DMS114 treated with DMSO at 0.1 percent for 48 hours (cell line): ENCODE results near the gene ZNF396.

Source experiments
- DNase-seq: peaks from one replicate; lab custom pipeline; 2025; ENCODE audit not compliant: unreplicated experiment; lab: John Stamatoyannopoulos, UW

The ZNF396 gene

DNA sequence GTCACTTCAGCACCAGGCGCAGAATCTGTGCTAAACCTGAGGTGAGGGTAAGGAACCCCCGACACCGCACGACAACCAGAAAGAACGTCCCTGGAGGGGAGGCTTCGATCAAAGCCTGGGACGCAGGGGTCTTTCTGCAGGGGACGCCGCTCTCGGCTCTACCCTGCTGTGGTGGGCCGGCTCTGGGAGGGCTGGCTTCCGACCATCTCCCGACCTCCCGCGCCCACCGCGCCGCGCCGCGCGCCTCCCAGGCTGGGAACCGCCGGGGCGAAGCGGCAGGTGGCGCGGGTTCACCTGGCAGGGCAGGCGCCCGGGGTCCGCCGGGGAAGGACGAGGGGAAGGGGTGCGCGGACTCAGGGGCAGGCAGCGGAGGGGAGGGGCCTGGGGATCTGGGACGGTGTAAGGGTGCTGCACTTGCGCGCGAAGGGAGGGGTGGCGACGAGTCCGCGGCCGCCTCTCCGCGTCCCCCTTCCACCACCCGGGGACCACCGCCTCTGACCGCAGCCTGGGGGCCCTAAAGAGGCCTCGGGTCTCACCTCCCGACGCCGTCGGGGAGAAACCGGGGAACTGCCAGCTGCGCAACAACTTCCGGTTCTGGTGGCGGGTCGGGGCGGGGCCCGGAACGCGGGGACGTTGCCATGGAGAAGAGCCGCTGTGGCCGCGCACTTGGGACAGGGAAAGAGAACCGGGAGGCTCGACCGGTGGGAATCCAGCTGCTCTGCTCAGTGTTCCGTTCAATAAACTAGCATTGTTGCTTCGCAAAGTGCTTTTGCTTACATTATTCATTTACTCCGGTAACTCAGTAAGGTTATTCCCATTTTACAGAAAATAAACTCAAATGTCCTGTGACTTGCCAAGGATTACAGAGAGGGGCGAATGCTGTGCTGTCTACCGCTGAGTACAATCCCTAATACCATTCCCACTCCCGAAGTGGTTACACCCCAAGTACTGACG is at the start of gene ZNF396:
Gene ZNF396, minus strand, starts transcription at position 596 of the 954 bp plus-strand sequence. CDS start 3,045 bp downstream, outside the sequence.
- peak; percentile 50 for DNase-seq

DNA sequence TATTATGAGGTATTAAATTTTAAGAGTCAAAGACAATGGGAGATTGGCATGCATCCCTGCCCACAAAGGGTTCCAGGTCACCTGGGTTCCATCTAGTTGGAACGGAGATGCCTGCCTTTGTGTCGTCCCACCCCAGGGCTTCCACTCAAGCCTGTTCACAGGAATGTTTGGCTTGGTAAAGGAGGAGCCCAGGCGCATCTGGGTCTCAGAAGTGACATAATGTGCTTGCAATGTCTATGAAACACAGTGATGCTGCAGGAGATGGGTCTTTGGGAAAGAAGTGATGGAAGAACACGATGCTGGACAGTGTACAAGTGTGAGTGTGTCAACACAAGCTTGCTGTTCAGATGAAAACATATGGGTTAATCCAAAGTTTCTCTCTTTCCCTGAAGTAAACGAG is 49.6 kb upstream of the ZNF396 start:
- no peak for DNase-seq

DNA sequence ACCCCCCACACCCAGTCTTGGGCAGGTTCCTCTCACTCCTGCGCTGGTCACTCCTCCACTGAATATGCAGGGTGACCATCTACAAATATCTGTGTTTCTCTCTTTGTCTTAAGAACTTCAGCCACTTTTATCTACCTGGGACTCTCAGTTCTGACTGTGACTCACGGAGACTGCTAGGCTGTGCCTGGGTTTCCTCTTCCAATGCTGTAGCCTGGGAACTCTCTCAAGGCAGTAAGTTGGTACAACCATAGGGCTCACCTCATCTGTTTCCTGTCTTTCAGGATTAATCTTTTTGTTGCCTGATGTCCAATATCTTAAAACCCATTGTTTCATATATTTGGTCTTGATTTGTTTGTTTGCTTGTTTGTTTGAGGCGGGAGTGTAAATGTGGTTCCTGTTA is 47.2 kb upstream of the ZNF396 start:
- no peak for DNase-seq

DNA sequence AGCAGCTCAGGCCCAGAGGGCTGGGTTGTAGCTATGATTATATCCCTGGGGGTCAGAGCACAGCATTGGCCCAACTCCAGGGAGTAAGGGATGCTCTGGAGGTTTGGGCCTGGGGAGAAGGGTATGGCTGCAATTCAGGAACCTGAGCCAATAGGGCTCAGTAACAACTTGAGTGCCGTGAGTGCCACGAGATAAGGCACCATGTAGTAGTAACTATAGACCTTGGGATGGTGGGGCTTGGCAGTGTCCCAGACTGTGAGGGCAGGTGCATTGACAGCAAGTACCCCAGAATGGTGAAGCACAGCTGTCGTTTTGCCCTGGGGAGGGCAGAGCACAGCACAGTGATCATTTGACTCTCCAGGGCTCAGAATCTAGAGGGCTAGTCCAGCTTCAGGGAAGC is 45.1 kb upstream of the ZNF396 start:
- DNase-seq: no peak

DNA sequence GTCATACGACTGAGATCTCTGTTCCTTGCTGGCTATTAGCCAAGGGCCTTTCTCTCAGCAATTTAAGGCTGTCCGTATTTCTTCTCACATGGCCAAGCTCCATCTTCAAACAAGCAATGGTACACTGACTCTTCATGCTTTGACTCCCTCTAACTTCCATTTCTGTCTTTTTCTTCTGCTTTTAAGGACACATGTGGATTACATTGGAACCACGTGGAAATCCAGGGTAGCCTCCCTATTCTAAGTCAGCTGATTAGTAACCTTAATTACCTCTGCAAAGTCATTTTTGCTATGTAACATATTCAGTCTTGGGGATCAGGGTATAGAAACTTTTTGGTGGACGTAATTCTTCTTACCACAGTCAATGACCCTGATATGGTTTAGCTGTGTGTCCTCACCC is 41.5 kb upstream of the ZNF396 start:
- DNase-seq: no peak

DNA sequence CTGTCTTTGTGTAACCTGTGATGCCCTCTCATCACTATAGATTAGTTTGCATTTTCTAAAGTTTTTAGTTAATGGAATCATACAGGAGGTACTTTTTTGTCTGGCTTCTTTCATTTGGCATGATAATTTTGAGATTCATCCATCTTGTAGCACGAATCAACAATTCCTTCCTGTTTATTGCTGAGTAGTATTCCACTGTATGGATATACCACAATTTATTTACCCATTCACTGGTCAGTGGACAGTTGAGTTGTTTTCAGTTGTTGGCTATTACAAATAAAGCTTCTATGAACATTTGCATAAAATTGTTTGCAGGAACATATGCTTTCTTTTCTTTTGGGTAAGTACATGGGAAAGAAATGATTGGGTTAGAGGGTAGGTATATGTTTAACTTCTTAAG is 40.1 kb upstream of the ZNF396 start:
- DNase-seq: no peak

DNA sequence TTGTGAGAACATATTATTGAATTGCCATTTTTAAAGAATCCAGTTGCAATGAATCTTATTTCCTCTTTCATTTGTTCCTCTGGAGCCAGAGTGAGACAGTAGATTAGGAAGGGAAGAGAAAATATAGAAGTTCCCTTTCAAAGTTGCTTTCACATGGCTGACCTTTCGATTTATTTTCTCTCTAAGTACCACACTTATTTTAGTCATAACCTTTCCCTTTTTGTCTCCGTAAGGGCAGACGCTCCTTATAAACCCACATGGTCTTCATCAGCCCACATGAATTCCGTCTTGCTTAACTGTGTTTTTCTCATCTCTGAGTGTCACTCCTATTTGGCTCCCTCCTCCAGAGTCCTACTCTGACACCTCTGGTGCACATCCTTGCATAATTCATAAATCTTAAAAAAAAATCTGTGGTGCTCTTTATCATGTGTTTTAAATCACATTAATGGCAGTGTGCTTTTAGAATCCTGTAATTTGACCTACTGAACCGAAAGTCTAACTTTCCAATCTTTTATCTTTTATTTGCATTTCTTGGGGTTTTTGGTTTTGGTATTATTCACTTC is 38.5 kb upstream of the ZNF396 start:
- DNase-seq: no peak

DNA sequence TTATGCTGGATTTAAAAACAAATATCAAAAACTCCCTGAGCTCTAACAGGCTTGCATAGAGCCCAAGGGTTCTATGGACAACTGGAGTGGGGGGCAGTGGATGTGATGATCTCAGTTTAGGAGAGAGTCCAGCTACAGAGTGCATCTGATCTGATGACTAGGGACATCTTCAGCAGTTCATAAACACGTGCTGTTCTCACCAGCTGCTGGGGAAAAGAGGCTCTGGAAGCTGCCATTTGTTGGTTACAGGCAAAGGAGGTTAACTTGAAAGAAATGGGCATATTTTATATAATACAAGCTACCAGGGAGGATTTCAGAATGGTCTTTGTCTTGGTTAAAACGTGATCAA is 36.0 kb upstream of the ZNF396 start:
- DNase-seq: no peak

DNA sequence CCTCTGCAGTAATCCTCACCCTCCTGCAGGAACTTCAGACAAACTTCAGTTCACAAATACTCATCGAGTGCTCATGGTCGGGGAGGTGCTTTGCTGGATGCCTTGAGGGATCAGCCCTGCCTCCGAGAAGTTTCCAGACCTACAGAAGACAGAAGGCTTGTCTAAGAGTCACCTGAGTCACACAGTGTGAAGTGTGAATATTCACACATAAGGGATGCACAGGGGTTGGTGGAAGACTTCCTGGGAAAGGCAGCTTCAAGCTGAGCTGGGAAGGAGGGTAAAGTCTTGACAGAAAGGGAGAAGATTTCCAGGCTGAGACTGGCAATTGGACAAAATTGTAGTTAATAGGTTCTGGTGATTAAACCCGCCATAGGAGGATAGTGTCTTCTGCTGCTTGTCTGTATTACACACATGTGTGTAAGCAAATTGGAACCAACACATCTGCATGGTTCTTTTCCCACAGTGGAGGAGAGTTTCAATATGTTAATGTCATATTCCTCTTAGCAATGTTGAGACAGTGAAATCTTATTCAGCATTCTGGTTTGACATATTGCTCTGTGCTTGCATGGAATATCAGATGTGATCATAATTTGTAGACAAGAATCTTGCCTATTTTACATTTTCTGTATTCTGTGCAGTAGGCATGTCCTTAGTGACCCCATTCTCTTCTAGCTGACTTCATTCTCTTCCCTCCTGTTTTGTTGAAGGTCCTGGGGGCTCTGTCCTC is 34.7 kb upstream of the ZNF396 start:
- no peak for DNase-seq

DNA sequence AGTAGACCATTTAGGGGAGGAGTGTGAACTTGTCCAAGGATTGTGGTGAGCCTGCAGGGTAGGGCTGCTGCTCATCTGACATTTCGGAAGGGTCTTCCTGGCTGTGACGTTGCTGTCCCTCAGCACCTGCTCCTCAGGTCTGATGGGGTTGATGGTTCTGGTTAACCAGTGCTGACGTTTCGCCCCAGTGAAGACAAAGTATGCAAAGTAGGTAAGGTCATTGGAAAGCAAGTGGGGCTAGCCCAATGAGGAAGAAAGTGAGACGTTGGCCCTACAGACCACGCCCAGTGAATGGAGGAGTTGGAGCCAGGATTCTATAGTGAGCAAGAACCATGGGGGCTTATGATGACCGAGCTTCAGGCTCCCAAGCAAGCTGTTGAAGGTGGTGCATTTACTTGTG is 33.4 kb upstream of the ZNF396 start:
- DNase-seq: no peak

DNA sequence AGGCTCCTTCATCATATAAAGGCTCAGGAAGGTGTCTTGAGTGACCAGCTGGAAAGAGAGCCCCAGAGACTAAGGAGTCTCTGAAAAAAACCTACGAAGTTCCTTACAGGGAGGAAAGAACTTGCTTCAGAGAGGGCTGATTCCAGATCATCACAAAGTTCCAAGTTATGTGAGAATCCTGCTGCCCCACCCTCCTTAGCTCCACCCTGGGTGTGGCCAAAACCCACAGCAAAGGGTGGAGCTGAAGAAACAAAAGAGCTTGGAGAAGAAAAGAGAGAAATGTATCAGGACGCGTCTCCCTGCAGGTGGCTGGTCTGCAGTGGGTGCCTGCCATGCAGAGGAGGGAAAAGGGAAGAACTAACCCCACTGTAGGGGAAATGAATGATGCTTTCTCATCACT is 32.8 kb upstream of the ZNF396 start:
- no peak for DNase-seq

DNA sequence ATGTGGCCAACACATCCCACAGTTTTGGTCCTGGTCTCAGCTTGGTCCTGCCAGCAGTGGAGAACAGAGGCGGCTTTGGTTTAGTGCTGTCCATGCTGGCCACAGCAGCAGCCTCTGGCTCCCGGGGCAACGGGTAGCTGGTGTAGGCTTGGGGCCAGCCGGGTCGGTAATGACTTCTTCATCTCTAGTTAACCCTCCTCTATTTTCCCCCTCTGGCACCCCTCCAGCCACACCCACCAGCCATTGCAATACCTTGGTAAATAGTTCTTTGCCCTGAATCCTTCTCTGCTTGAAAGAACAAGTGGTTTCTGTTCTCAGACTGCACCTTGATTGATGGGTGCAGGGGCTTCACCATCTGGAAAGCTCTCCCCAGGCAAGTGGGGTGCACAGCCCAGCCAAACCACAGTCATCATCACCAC is 31.7 kb upstream of the ZNF396 start:
- DNase-seq: no peak

DNA sequence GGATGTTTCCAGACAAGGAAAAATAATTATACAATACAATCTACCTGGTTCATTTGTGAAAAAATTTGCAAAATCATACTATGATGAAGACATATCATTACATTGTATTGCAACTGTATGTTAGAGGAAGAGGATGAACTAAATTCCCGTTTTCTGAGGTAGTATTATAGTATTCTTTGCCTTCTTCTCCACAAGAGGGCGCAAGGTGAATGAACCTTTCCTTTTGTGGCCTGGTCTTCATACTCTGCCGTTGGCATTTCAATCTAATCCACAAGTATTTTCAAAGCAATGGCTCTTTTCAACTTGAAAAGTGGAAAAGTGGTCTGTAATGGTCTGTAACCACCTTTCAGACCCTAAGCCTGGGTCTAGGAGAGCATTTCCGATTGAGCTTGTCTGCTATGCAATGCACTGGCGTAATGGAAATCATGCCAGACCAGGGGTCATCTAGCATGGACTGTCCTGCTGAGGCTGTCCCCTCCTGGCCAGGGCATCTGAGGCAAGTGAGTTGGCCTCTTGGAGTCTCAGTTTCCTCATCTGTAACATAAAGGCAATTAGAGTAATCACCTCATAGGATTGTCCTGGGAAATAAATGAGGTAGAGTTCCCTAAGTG is 30.8 kb upstream of the ZNF396 start:
- DNase-seq: peak; percentile 71

DNA sequence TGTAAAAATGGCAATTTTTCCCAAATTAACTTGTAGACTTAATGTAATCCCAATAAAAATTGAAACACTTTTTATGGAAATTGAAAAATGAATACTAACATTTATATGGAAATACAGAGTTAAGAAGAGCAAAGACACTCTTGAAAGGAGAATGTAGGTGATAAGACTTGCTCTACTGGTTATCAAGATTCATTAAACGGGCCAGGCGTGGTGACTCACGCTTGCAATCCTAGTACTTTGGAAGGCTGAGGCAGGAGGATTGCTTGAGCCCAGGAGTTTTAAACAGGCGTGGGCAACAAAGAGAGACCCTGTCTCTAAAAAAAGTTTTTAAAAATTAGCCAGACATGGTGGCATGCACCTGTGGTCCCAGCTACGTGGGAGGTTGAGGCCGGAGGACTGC is 29.5 kb upstream of the ZNF396 start:
- no peak for DNase-seq

DNA sequence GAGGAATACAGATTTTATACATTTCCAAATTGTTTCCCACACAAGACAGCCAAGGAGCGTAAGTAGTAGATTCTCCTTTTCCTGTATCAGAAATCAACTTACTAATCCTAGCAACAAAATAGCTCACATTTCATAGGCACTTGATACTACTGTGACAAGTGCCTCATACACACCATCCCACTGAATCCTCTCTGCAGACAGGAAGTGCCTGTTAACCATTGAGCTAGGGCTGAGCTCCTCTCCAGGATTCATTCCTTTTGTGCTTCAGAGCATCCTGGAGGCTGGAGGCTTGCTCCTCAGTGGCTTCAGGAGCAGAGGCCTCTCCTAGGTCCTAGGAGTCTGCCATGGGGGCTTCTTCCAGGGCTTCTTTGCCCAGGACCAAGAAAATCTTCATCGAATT is 20.8 kb upstream of the ZNF396 start:
- no peak for DNase-seq

DNA sequence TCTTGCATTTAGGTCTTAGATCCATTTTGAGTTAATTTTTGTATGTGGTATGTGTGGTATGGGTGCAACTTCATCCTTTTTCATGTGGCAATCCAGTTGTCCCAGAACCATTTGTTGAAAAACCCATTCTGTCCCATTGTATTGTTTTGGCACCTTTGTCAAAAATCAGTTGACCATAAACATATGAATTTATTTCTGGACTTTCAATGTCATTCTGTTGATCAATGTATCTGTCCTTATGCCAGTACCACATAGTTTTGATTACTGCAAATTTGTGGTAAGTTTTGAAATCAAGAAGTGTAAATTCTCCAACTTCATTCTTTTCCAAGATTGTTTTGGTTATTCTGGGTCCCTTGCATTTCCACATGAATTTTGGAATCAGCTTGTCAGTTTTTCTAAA is 16.6 kb upstream of the ZNF396 start:
- DNase-seq: no peak

DNA sequence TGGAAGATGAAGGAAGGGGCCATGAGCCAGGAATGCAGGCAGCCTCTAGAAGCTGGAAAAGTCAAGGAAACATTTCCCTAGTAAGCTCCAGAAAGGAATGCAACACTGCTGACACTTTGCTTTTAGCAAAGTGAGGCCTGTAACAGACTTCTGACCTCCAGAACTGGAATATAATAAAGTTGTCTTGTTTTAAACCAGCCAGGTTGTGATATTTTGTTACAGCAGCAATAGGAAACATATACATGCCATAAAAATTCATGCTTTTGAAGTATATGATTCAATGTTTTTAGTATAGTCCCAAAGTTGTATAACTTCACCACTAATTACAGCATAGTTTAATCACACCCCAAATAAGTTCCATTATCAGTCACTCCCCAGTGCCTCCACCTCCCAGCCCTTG is 15.2 kb upstream of the ZNF396 start:
- DNase-seq: no peak

DNA sequence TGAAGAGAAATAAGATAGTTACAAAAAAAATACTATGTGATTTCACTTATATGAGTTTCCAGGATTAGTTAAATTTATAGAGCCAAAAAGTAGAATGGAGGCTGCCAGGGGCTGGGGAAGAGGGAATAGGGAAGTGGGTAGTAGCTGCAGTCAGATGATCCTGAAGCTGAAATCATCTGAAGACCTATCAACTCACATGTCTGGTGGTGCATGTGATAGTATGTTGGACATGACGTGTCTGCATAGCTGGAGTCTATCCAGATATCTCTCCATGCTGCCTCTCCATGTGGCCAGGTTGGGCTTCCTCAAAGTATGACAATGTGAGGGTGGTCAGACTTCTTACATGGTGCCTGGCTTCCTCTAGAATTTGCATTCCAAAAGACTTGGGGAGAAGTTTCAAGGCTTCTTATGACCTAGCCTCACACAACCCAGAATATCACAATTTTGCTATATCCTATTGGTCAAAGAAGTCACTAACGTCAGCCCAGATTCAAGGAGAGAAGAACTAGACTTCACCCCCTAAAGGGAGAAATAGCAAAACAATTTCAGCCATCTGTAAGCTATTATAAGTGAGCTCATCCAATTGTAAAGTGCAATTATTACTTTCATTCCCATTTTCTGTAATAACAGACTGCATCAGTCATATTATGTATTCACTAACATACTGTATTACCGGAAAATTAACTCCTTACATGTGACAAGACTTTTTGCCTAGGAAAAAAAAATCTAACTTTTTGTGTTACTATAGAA is 14.0 kb upstream of the ZNF396 start:
- DNase-seq: no peak

DNA sequence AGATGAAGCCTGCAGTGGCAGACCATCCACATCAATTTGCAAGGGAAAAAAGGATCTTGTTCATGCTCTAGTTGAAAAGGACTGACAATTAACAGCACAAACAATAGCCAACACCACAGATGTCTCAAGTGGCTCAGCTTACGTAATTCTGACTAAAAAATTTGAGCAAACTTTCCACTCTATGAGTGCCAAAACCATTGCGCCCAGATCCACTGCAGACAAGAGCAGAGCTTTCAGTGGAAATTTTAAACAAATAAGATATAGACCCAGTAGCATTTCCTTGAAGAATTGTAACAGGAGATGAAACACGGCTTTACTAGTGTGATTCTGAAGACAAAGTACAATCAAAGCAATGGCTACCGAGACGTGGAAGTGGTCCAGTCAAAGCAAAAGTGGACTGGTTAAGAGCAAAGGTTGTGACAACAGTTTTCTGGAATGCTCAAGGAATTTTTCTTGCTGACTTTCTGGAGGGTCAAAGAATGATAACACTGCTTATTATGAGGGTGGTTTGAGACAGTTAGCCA is 12.0 kb upstream of the ZNF396 start:
- no peak for DNase-seq

DNA sequence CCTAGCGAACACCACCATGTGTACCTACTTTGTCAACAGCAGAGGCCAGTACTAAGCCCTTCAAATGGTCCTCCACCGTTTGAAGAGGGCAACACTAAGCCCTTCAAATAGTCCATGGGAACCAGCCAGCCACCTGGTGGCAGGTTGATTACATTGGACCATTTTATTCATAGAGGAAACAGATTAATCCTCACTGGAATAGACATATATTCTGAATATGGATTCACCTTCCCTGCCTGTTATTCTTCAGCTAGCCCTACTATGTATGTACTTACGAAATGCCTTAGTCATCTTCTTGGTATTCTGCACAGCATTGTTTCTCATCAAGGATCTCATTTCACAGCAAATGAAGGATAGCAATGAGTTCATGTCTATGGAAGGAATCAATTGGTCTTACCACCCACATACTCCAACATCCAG is 10.0 kb upstream of the ZNF396 start:
- no peak for DNase-seq
